Nephron (organoid): Measurements from ENCODE around the gene TIMM23.
"Not testable (repeated sequence)": the region's sequence is repeated elsewhere in the genome, so short reads cannot be mapped to it uniquely, and the experiment has no call there.

ENCODE experiments used
- H3K27ac Mint-ChIP-seq, 3 experiments: 2 replicates each; pipeline ENCODE4 v1.8.0; 2020; ENCODE audit warnings: mixed read lengths in 3 of 3, mild to moderate bottlenecking in 2 of 3, moderate library complexity in 1 of 3
- H3K27me3 Mint-ChIP-seq: 2 replicates; pipeline ENCODE4 v1.8.0; 2021; ENCODE audit warnings: low read depth, mild to moderate bottlenecking, moderate library complexity, mixed read lengths
- H3K36me3 Mint-ChIP-seq: 2 replicates; pipeline ENCODE4 v1.8.0; 2020; ENCODE audit warnings: low read depth, mixed read lengths
- H3K4me1 Mint-ChIP-seq: 2 replicates; pipeline ENCODE4 v1.8.0; 2020; ENCODE audit warnings: mixed read lengths
- H3K4me3 Mint-ChIP-seq, 3 experiments: 2 replicates each; pipeline ENCODE4 v1.8.0; 2020; ENCODE audit warnings: mild to moderate bottlenecking in 3 of 3, mixed read lengths in 3 of 3, moderate library complexity in 2 of 3
- H3K9me3 Mint-ChIP-seq: 2 replicates; pipeline ENCODE4 v1.8.0; 2020; ENCODE audit warnings: mixed read lengths
- CTCF ChIP-seq, 3 experiments: fragments of 200-600 bp; sonication (generic); IDR thresholded peaks; one replicate each; pipeline ENCODE4 v1.5.0; 2021; ENCODE audit warnings: antibody characterized with exemption in 3 of 3; ENCODE audit not compliant: unreplicated experiment in 3 of 3

TIMM23 gene

GRCh38 chr10:46046261-46046660 lies 74.0 kb downstream of the TIMM23 start, which contains the start of gene MSMB:
Gene MSMB, minus strand, starts transcription at chr10:46046269. Its CDS starts 32 bp downstream, at chr10:46046237.
- no peak within 1 kb of the TSS for H3K4me3 Mint-ChIP-seq
- no peaks in the 10 kb centered on the region for H3K36me3 Mint-ChIP-seq
- no peaks in the 10 kb centered on the region for H3K4me1 Mint-ChIP-seq
- no peaks in the 10 kb centered on the region for H3K9me3 Mint-ChIP-seq
- no peak for TF ChIP-seq CTCF (IDR thresholded peaks at IDR 0.05; ENCODE audit: unreplicated experiment in 3 of 3)
- H3K27me3 Mint-ChIP-seq: peaks cover 8% of the 10 kb centered on the region
- H3K27ac Mint-ChIP-seq: no peak within 1 kb of the TSS

GRCh38 chr10:46048152-46048551 lies 75.9 kb downstream of the TIMM23 start:
- peaks cover 8% of the 10 kb centered on the region for H3K27me3 Mint-ChIP-seq
- no peaks in the 10 kb centered on the region for H3K36me3 Mint-ChIP-seq
- H3K9me3 Mint-ChIP-seq: no peaks in the 10 kb centered on the region
- TF ChIP-seq CTCF (IDR thresholded peaks at IDR 0.05; ENCODE audit: unreplicated experiment in 3 of 3): no peak
- no peak overlapping the region for H3K27ac Mint-ChIP-seq
- H3K4me3 Mint-ChIP-seq: no peak overlapping the region
- no peaks in the 10 kb centered on the region for H3K4me1 Mint-ChIP-seq

GRCh38 chr10:46049497-46049831 lies 77.2 kb downstream of the TIMM23 start:
- H3K27me3 Mint-ChIP-seq, H3K27ac Mint-ChIP-seq, H3K9me3 Mint-ChIP-seq: not testable (repeated sequence)

GRCh38 chr10:46050941-46051623 lies 78.8 kb downstream of the TIMM23 start:
- Mint-ChIP-seq H3K27me3 (peaks cover 7% of the 10 kb centered on the region), H3K27ac (no peak overlapping the region), H3K9me3 (peaks cover 4% of the 10 kb centered on the region), H3K4me1 (no peaks in the 10 kb centered on the region), H3K36me3 (no peaks in the 10 kb centered on the region), H3K4me3 (no peak overlapping the region)
- TF ChIP-seq CTCF (IDR thresholded peaks at IDR 0.05; ENCODE audit: unreplicated experiment in 3 of 3): no peak

More at GRCh38 chr10:46049497-46049831, 77.2 kb downstream of the TIMM23 start:
- not testable (repeated sequence) for H3K36me3 Mint-ChIP-seq, H3K4me1 Mint-ChIP-seq, H3K4me3 Mint-ChIP-seq

GRCh38 chr10:46052057-46052790 lies 79.9 kb downstream of the TIMM23 start:
- peaks cover 7% of the 10 kb centered on the region for H3K27me3 Mint-ChIP-seq
- H3K9me3 Mint-ChIP-seq: peaks cover 12% of the 10 kb centered on the region
- no peak overlapping the region for H3K27ac Mint-ChIP-seq
- no peak for TF ChIP-seq CTCF (IDR thresholded peaks at IDR 0.05; ENCODE audit: unreplicated experiment in 3 of 3)
- no peaks in the 10 kb centered on the region for H3K36me3 Mint-ChIP-seq
- no peak overlapping the region for H3K4me3 Mint-ChIP-seq
- no peaks in the 10 kb centered on the region for H3K4me1 Mint-ChIP-seq

GRCh38 chr10:46052791-46053375 lies 80.6 kb downstream of the TIMM23 start:
- Mint-ChIP-seq H3K36me3 (no peaks in the 10 kb centered on the region), H3K27me3 (peaks cover 7% of the 10 kb centered on the region), H3K4me1 (no peaks in the 10 kb centered on the region), H3K27ac (no peak overlapping the region), H3K4me3 (no peak overlapping the region), H3K9me3 (peaks cover 15% of the 10 kb centered on the region)
- TF ChIP-seq CTCF (IDR thresholded peaks at IDR 0.05; ENCODE audit: unreplicated experiment in 3 of 3): no peak
